Activated CD8-positive, alpha-beta T cell treated with anti-CD3 and anti-CD28 coated beads, Interleukin-2, amount 10 ng/mL, durations not matched to agents 7 days and 5 days (primary cell): Measurements from ENCODE around the gene SRSF7. TPM values are rescaled to one million over a fixed set of nuclear protein-coding genes. Genes with fewer than 3 reads are reported as not detected.
"Not testable (repeated sequence)": the region's sequence is repeated elsewhere in the genome, so short reads cannot be mapped to it uniquely, and the experiment has no call there.

Source experiments
- ATAC-seq: fragments of 150-1000 bp; cut with Tn5 transposase; one replicate; pipeline ENCODE4 v1.10.0; 2021; ENCODE audit warnings: moderate library complexity
- CTCF ChIA-PET: fragments of 350-600 bp; sonication (Branson Sonifier 250); formaldehyde crosslinking; loops from one replicate; lab custom pipeline; 2021; ENCODE audit warnings: antibody characterized with exemption; lab: Charles Lee
- POLR2A ChIA-PET: fragments of 350-600 bp; sonication (Branson Sonifier 250); formaldehyde crosslinking; loops from one replicate; lab custom pipeline; 2021; ENCODE audit warnings: antibody characterized with exemption; lab: Charles Lee
- DNase-seq: peaks from one replicate; pipeline ENCODE4 v3.0.0-alpha.2; 2020
- H3K27ac Mint-ChIP-seq: one replicate; pipeline ENCODE4 v1.8.0; 2021; ENCODE audit warnings: mild to moderate bottlenecking, mixed read lengths
- H3K27me3 Mint-ChIP-seq: one replicate; pipeline ENCODE4 v1.8.0; 2021; ENCODE audit warnings: low read depth, mixed read lengths
- H3K36me3 Mint-ChIP-seq: one replicate; pipeline ENCODE4 v1.8.0; 2021; ENCODE audit warnings: low read depth, mixed read lengths
- H3K4me1 Mint-ChIP-seq: one replicate; pipeline ENCODE4 v1.8.0; 2021; ENCODE audit warnings: low read depth, mixed read lengths
- H3K4me3 Mint-ChIP-seq: one replicate; pipeline ENCODE4 v1.8.0; 2021; ENCODE audit warnings: mild to moderate bottlenecking, mixed read lengths
- H3K9me3 Mint-ChIP-seq: one replicate; pipeline ENCODE4 v1.8.0; 2022; ENCODE audit warnings: mixed read lengths; ENCODE audit not compliant: insufficient read depth
- total RNA-seq, 2 experiments: library from RNA; stranded (reverse); gene quantifications; one replicate each; pipeline ENCODE4 v1.2.3, GENCODE V29; 2021

SRSF7 gene
- total RNA-seq, 2 experiments from 2014 or later: 348 to 356 TPM

DNA sequence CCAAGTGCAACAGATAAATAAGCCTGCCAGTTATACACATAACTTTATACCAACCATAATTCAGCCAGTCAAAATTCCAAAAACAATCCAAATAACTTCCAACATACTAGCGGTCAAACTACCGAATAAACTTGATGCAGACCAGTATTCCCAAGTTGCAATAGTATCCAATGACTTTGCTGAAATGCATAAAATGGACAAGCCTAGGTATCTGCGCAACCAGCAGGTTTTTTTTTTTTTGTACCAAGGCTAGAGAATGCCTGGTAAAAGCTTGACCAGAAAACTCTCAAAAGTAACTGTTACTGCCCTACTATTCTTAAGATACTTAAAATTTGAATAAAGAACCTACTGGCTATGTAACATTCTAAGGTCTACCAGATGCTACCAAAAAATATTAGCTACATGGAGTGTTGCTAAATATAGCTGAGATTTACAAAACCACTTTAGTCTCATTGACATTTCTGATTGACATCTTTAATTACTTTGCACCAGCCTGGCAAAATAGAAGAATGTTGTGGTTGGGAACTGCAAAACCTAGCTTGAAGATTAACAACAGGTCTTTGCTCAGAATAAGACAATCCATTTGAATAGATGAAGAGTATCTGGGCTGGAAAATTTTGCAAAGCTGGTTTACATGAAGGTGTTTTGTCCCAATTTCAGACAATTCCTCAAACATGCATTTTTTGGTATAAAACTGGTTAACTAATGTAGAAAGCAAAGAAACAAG lies 7.3 kb downstream of the SRSF7 start:
- POLR2A ChIA-PET: interaction anchor here (0.6 to 2.8 kb wide), 9 partner anchors 7 to 229 kb away, joined by 3 to 16 read pairs (median 5); partner anchors contain the start of gene SRSF7
- no peak for ATAC-seq
- CTCF ChIA-PET: interaction anchor here (0.9 to 12.1 kb wide), 8 partner anchors 10 to 486 kb away, joined by 3 to 160 read pairs (median 6); no protein-coding TSS in a partner anchor
- no peaks in the 10 kb centered on the region for H3K27me3 Mint-ChIP-seq
- peaks cover 82% of the 10 kb centered on the region for H3K36me3 Mint-ChIP-seq
- no peaks in the 10 kb centered on the region for H3K9me3 Mint-ChIP-seq
- peaks cover 56% of the 10 kb centered on the region for H3K4me1 Mint-ChIP-seq
- H3K4me3 Mint-ChIP-seq: no peak overlapping the region
- DNase-seq: no peak
- peak overlapping the region; percentile 34 for H3K27ac Mint-ChIP-seq

DNA sequence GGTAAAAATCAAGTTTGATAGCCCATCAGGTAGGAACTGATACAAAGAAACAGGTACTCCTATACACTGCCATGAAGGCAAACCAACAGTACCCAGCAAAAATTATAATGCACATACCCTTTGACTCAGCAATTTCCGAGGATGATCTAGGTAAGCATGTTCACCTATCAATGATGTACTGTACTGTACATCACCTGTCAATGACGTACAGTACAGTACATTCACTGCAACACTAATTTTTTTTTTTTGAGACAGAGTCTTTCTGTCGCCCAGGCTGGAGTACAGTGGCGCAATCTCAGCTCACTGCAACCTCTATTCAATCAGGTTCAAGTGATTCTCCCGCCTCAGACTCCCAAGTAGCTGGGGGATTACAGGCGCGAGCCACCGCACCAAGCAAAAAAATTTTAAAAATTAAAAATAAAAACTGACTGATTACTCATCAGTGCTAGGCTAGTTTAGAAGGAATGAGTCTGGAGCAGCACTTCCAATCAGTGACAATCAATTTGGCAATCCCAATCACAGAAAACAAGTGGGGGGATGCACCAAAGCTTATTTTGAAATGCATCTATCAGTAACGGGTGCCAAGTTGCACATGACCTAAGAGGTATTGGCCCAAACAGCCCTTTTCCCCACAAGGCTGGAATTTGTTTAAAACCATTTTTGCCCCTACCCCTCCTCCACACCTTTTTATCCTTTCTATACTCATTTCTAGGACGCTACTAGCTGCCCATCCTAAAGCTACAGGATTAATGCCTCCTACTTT lies 8.2 kb downstream of the SRSF7 start:
- peaks cover 49% of the 10 kb centered on the region for H3K4me1 Mint-ChIP-seq
- ChIA-PET CTCF (interaction anchor here (1.1 to 12.1 kb wide), 6 partner anchors 92 to 207 kb away, joined by 3 to 160 read pairs (median 9); no protein-coding TSS in a partner anchor), POLR2A (interaction anchor here (0.7 to 2.8 kb wide), 8 partner anchors 8 to 198 kb away, joined by 3 to 16 read pairs (median 6); partner anchors contain the start of gene SRSF7)
- no peaks in the 10 kb centered on the region for H3K27me3 Mint-ChIP-seq
- DNase-seq (no peak), ATAC-seq (peak; percentile 13)
- H3K9me3 Mint-ChIP-seq: no peaks in the 10 kb centered on the region
- no peak overlapping the region for H3K4me3 Mint-ChIP-seq
- peaks cover 82% of the 10 kb centered on the region for H3K36me3 Mint-ChIP-seq
- peak overlapping the region; percentile 24 for H3K27ac Mint-ChIP-seq

DNA sequence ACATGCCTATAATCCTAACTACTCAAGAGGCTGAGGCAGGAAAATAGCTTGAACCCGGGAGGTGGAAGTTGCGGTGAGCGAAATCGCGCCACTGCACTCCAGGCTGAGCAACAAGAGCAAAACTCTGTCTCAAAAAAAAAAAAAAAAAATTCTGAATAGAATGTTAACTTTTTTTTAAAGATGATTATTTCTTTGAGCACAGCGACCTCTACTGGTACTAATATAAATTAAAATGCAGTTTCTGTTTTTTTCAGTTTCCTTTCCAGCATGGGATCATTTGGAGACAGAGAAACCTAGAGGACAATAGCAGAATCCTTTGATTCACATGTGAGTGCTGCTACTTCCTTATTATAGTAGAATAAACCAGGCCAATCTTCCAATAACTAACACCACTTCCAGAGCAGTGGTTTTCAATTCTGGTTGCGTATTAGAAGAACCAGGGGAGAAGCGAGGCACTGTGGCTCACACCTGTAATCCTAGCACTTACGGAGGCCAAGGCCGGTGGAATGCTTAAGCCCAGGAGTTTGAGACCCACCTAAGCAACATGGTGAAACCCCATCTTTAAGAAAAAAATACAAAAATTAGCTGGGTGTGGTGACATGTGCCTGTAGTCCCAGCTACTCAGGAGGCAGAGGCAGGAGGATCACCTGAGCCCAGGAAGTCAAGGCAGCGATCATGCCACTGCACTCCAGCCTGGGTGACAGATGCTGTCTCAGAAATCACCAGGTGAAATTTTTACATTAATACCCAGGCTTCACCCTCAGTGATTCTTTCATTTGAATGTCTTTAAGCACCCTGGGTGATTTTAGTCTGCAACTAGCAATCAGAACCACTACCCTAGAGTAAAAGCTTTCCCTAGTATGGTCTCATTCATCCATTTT lies 10.1 kb downstream of the SRSF7 start:
- CTCF ChIA-PET: interaction anchor here (0.8 to 12.1 kb wide), 21 partner anchors 9 to 209 kb away, joined by 3 to 160 read pairs (median 4); partner anchors contain the start of genes GALM and HNRNPLL
- Mint-ChIP-seq H3K36me3 (peaks cover 81% of the 10 kb centered on the region), H3K27ac (no peak overlapping the region), H3K27me3 (no peaks in the 10 kb centered on the region), H3K4me3 (no peak overlapping the region), H3K9me3 (no peaks in the 10 kb centered on the region), H3K4me1 (peaks cover 31% of the 10 kb centered on the region)
- POLR2A ChIA-PET: interaction anchor here (0.6 to 3.5 kb wide), 5 partner anchors 10 to 209 kb away, joined by 3 to 36 read pairs (median 3); partner anchors contain the start of gene SRSF7
- peak; percentile 25 for ATAC-seq
- DNase-seq: no peak

DNA sequence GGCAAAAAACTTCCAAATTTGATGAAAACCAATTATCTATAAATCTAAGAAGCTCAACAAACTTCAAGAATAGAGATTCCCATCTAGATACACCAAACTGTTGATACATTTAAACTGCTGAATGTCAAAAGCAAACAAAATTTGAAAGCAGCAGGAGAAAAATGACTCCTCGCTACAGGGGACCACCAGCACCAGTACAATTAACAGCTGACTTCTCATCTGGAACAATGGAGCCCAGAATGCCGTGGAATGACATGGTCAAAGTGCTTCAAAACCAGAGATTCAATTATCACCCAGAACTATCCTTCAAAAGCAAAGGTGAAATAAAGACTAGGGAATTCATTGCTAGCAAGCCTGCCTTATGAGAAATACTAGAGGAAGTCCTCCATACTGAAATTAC lies 11.6 kb downstream of the SRSF7 start:
- CTCF ChIA-PET: interaction anchor here (0.6 to 12.1 kb wide), 3 partner anchors 122 to 157 kb away, joined by 4 to 160 read pairs (median 7); partner anchors contain the start of gene HNRNPLL
- Mint-ChIP-seq H3K9me3 (no peaks in the 10 kb centered on the region), H3K36me3 (peaks cover 75% of the 10 kb centered on the region), H3K27me3 (no peaks in the 10 kb centered on the region), H3K4me3 (no peak overlapping the region), H3K27ac (peak overlapping the region; percentile 3), H3K4me1 (peaks cover 15% of the 10 kb centered on the region)
- POLR2A ChIA-PET: interaction anchor here (0.7 to 3.5 kb wide), 2 partner anchors 12 to 158 kb away, joined by 4 to 36 read pairs; partner anchors contain the start of gene SRSF7
- ATAC-seq (no peak), DNase-seq (no peak)

DNA sequence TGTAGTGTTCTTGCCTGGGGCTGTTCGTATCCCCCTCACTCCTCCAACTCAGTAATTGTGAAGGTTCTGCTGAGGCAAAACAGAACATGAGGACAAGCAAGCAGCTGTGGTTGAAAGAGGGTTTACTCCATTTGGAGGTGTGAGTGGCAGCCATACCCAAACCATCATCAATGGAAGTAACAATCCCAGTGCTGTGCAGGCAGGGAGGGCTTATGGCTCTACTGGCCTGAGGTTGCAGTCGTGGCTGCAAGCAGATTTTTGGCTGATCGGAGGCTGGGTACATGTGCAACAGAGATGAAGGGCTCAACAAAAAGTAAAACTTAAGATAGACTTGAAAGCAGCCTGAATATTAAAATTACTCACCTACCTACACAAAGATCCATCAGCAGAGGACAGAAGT lies 13.2 kb downstream of the SRSF7 start:
- ATAC-seq: no peak
- Mint-ChIP-seq H3K9me3 (no peaks in the 10 kb centered on the region), H3K27ac (peak overlapping the region; percentile 3), H3K4me1 (peaks cover 6% of the 10 kb centered on the region), H3K27me3 (no peaks in the 10 kb centered on the region), H3K4me3 (no peak overlapping the region), H3K36me3 (peaks cover 70% of the 10 kb centered on the region)
- no peak for DNase-seq
- ChIA-PET POLR2A (interaction anchor here (0.8 to 1.1 kb wide), 3 partner anchors 8 to 14 kb away, joined by 3 to 7 read pairs (median 3); partner anchors contain the start of gene SRSF7), CTCF (interaction anchor here (1.5 to 12.1 kb wide), 3 partner anchors 135 to 201 kb away, joined by 3 to 160 read pairs (median 5); no protein-coding TSS in a partner anchor)

DNA sequence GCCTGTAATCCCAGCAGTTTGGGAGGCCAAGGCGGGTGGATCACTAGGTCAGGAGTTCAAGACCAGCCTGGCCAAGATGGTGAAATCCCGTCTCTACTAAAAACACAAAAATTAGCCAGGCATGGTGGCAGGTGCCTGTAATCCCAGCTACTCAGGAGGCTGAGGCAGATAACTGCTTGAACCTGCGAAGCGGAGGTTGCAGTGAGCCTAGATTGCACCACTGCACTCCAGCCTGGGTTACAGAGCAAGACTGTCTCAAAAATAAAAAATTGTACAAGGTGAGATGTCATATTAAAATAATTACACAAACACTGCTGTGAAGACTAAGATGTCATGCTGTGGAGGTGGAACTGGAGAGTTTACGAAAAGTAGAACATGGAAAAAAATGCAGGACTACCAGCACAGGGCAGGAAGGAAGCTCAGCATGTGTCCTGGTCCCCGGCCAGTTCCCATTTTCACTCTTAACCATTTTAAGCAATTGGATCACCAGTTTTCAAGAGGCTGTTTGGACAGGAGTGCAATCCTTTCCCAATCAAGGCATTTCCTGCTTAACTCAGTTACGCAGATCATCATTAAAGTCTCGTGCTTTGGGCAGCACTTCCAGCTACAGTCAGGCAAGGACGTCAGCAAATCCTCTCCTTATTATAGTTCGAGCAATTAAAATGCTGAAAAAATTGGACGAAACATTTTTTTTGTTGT lies 14.0 kb downstream of the SRSF7 start:
- ChIA-PET POLR2A (interaction anchor here (0.8 to 1.1 kb wide), 2 partner anchors 9 to 14 kb away, joined by 3 to 7 read pairs; partner anchors contain the start of gene SRSF7), CTCF (interaction anchor here (1.5 to 12.1 kb wide), 3 partner anchors 134 to 200 kb away, joined by 3 to 160 read pairs (median 5); no protein-coding TSS in a partner anchor)
- H3K4me3 Mint-ChIP-seq, H3K4me1 Mint-ChIP-seq, H3K9me3 Mint-ChIP-seq, ATAC-seq, H3K27ac Mint-ChIP-seq, H3K27me3 Mint-ChIP-seq, DNase-seq: not testable (repeated sequence)
- peaks cover 68% of the 10 kb centered on the region for H3K36me3 Mint-ChIP-seq

DNA sequence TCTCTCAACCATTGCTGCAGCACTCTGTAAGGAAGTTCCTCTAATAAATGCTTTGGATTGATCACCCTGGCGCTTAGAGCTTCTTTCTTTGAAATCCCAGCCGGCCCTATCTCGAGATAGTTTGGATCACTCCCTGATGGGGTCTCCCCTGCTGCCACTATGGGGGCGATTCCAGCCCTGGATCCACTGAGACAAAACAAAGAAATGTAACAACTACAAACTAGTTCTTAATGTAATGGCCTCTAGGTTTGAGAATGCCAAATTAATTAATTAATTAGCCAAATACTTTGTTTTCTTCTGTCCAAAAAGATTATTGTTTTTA lies 15.2 kb downstream of the SRSF7 start:
- POLR2A ChIA-PET: no interaction called here

DNA sequence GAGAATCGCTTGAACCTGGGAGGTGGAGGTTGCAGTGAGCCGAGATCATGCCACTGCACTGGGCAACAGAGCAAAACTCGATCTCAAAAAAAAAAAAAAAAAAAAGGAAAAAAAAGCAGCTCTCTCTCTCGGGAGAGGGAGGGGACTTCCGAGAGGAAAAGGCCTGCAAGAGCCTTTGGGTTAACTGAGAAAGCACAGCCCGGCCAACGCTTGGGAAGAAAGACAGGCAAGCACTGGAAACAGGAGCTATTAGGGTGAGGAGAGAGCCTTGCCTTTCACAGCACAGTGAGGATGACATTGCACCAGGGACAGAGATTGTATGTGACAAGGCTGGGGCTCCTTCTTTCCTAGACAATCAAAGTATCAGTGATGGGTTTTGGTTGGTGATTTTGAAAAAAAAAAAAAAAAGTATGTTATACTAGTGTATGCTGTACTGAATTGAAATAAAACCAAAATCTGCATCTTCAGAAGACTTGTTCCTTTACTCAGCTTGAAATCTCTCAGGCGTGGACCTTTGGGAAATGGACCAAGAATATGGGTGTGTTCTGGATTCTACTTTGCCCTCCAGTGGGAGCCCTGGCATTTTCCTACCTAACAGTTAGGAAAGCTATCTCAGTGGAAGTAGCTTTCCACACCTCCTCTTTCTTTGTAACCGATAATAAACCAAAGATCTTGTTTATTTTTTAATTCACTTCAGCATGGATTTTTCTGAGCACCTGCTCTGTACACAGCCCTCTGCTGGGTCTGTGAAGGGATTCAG lies 16.7 kb downstream of the SRSF7 start:
- Mint-ChIP-seq H3K27ac (no peak overlapping the region), H3K4me1 (peaks cover 3% of the 10 kb centered on the region), H3K27me3 (no peaks in the 10 kb centered on the region), H3K9me3 (no peaks in the 10 kb centered on the region), H3K4me3 (no peak overlapping the region), H3K36me3 (peaks cover 61% of the 10 kb centered on the region)
- ChIA-PET CTCF (interaction anchor here (1.2 to 12.1 kb wide), 7 partner anchors 10 to 227 kb away, joined by 3 to 160 read pairs (median 5); partner anchors contain the start of gene HNRNPLL), POLR2A (interaction anchor here (1.6 to 2.6 kb wide), 3 partner anchors 9 to 152 kb away, joined by 5 to 21 read pairs (median 16); partner anchors contain the start of gene SRSF7)
- no peak for ATAC-seq
- DNase-seq: no peak

More for the DNA sequence above, 15.2 kb downstream of the SRSF7 start:
- ATAC-seq (no peak), DNase-seq (no peak)
- CTCF ChIA-PET: interaction anchor here (1.3 to 12.1 kb wide), 2 partner anchors 153 to 160 kb away, joined by 5 to 160 read pairs; no protein-coding TSS in a partner anchor
- H3K27ac Mint-ChIP-seq: peak overlapping the region; percentile 24
- peaks cover 61% of the 10 kb centered on the region for H3K36me3 Mint-ChIP-seq
- no peaks in the 10 kb centered on the region for H3K27me3 Mint-ChIP-seq
- H3K4me1 Mint-ChIP-seq: peaks cover 4% of the 10 kb centered on the region
- no peak overlapping the region for H3K4me3 Mint-ChIP-seq
- no peaks in the 10 kb centered on the region for H3K9me3 Mint-ChIP-seq

DNA sequence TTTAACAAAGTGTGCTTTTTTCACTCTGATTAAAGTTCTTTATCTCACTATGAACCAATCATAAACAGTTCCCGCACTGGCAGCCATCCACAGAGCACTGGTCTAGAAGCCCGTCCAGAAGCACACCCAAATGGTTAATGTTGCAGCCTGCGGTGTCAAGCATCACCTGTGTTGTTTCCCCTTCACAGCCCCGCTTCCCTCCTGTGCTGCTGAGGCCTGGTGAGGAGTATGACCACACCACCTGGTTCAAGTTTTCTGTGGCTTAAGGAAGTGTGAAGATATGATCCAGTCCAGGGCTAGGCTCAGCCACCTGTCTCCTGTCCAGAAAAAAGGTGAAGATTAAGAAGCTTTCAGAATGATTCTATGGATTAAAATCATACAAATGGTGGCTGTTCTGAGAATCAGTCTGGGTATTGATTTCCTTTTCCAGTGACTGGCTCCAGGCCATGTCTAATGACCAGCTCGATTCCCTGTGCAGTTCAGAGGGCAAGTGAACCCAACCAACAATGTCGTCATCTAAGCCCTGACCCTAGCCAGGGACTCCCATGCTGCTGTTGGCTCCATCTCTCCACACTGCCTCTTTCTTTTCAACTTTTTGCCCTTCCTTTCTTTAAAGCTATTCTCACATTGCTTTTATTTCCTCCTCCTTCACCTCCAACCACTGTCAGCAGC lies 17.7 kb downstream of the SRSF7 start:
- Mint-ChIP-seq H3K4me1 (peaks cover 1% of the 10 kb centered on the region), H3K27ac (peak overlapping the region; percentile 53), H3K27me3 (no peaks in the 10 kb centered on the region), H3K4me3 (no peak overlapping the region), H3K9me3 (no peaks in the 10 kb centered on the region), H3K36me3 (peaks cover 52% of the 10 kb centered on the region)
- DNase-seq (no peak), ATAC-seq (no peak)
- CTCF ChIA-PET: interaction anchor here (1.0 to 12.1 kb wide), 5 partner anchors 10 to 225 kb away, joined by 3 to 160 read pairs (median 5); no protein-coding TSS in a partner anchor
- POLR2A ChIA-PET: interaction anchor here (1.6 to 2.6 kb wide), 3 partner anchors 10 to 151 kb away, joined by 5 to 21 read pairs (median 16); partner anchors contain the start of gene SRSF7
